IMR-90 (cell line): ENCODE data around the gene ADAM30. TPM values are rescaled to one million over a fixed set of nuclear protein-coding genes. Genes with fewer than 3 reads are reported as not detected.

Experiments
- ATAC-seq: fragments of 200-7000 bp; cut with Tn5 transposase; 2 replicates; pipeline ENCODE4 v1.9.1; 2020; ENCODE audit warnings: low read depth, mild to moderate bottlenecking, moderate library complexity
- BruUV-seq: library from RNA; stranded (reverse); fragments of 400-500 nt; replicated peaks from 2 replicates; lab custom pipeline; 2021; lab: Mats Ljungman, UMichigan
- CTCF ChIA-PET: fragments of 300-600 bp; formaldehyde crosslinking; extraction: SDS; loops from one replicate; lab custom pipeline; 2021; ENCODE audit warnings: antibody characterized with exemption; lab: Yijun Ruan, JAX
- POLR2A ChIA-PET: fragments of 300-600 bp; sonication (Branson Sonifier 250); formaldehyde crosslinking; loops from one replicate; lab custom pipeline; 2022; ENCODE audit warnings: antibody characterized with exemption; ENCODE audit not compliant: unreplicated experiment; lab: Charles Lee
- DNase-seq: peaks from one replicate; pipeline ENCODE4 v3.0.0; 2013
- H2AFZ ChIP-seq: replicated peaks from 2 replicates; pipeline ENCODE3; 2013; ENCODE audit warnings: low read length, mild to moderate bottlenecking; ENCODE audit not compliant: poor library complexity
- H2AK5ac ChIP-seq: 2 replicates; pipeline ENCODE4 v1.6.1; 2013; ENCODE audit warnings: low read depth, low read length, inconsistent platforms
- H2AK9ac ChIP-seq: replicated peaks from 2 replicates; pipeline ENCODE3; 2013; ENCODE audit warnings: mild to moderate bottlenecking, low read depth, low read length, moderate library complexity; ENCODE audit not compliant: poor library complexity
- H2BK120ac ChIP-seq: 2 replicates; pipeline ENCODE4 v1.6.1; 2013; ENCODE audit warnings: low read depth, low read length, inconsistent platforms
- H2BK15ac ChIP-seq: 3 replicates; pipeline ENCODE4 v1.6.1; 2013; ENCODE audit warnings: low read depth, low read length, inconsistent platforms
- H2BK20ac ChIP-seq: 2 replicates; pipeline ENCODE4 v1.6.1; 2013; ENCODE audit warnings: low read depth, mild to moderate bottlenecking, inconsistent platforms, low read length, moderate library complexity
- H2BK5ac ChIP-seq: 2 replicates; pipeline ENCODE4 v1.6.1; 2013; ENCODE audit warnings: mild to moderate bottlenecking, low read depth, low read length, inconsistent platforms; ENCODE audit not compliant: poor library complexity, severe bottlenecking
- H3K14ac ChIP-seq: replicated peaks from 2 replicates; pipeline ENCODE4 v1.6.1; 2013; ENCODE audit warnings: low read depth, low read length, inconsistent platforms
- H3K18ac ChIP-seq: 2 replicates; pipeline ENCODE4 v1.6.1; 2013; ENCODE audit warnings: low read depth, low read length, control low read depth
- H3K23ac ChIP-seq: 2 replicates; pipeline ENCODE4 v1.6.1; 2013; ENCODE audit warnings: low read depth, low read length, inconsistent platforms
- H3K27ac ChIP-seq: 2 replicates; pipeline ENCODE4 v1.5.1; 2013; ENCODE audit warnings: mild to moderate bottlenecking, control low read depth, low read length; ENCODE audit not compliant: insufficient read depth
- H3K27me3 ChIP-seq: 2 replicates; pipeline ENCODE4 v1.6.1; 2013; ENCODE audit warnings: low read length; ENCODE audit not compliant: control insufficient read depth, insufficient read depth
- H3K36me3 ChIP-seq: 2 replicates; pipeline ENCODE4 v1.6.1; 2013; ENCODE audit warnings: low read length, mixed read lengths; ENCODE audit not compliant: control insufficient read depth, insufficient read depth
- H3K4ac ChIP-seq: 2 replicates; pipeline ENCODE4 v1.6.1; 2013; ENCODE audit warnings: low read depth, low read length, inconsistent platforms
- H3K4me1 ChIP-seq: 2 replicates; pipeline ENCODE4 v1.6.1; 2013; ENCODE audit warnings: low read length, mixed read lengths; ENCODE audit not compliant: control insufficient read depth, insufficient read depth
- H3K4me2 ChIP-seq: 2 replicates; pipeline ENCODE4 v1.6.1; 2013; ENCODE audit warnings: low read depth, mild to moderate bottlenecking, control low read depth, low read length, moderate library complexity
- H3K4me3 ChIP-seq: 2 replicates; pipeline ENCODE4 v1.5.1; 2013; ENCODE audit warnings: low read depth, mild to moderate bottlenecking, control low read depth, low read length, moderate library complexity; ENCODE audit not compliant: insufficient read depth
- H3K56ac ChIP-seq: 2 replicates; pipeline ENCODE4 v1.6.1; 2013; ENCODE audit warnings: low read length, inconsistent platforms; ENCODE audit not compliant: insufficient read depth; ENCODE audit errors: extremely low read depth
- H3K79me1 ChIP-seq, 2 experiments: 2 replicates each; pipeline ENCODE4 v1.6.1; 2013; ENCODE audit warnings: low read length in 2 of 2, inconsistent platforms in 1 of 2, low read depth in 1 of 2
- H3K9ac ChIP-seq: 2 replicates; pipeline ENCODE4 v1.6.1; 2013; ENCODE audit warnings: low read depth, low read length, control low read depth
- H3K9me1 ChIP-seq: 2 replicates; pipeline ENCODE4 v1.6.1; 2013; ENCODE audit warnings: low read length, inconsistent platforms; ENCODE audit not compliant: insufficient read depth
- H3K9me3 ChIP-seq: 2 replicates; pipeline ENCODE4 v1.6.1; 2013; ENCODE audit warnings: low read length; ENCODE audit not compliant: control insufficient read depth, insufficient read depth
- H4K20me1 ChIP-seq: 2 replicates; pipeline ENCODE4 v1.6.1; 2013; ENCODE audit warnings: low read length, inconsistent platforms; ENCODE audit not compliant: insufficient read depth
- H4K5ac ChIP-seq: 2 replicates; pipeline ENCODE4 v1.6.1; 2013; ENCODE audit warnings: mild to moderate bottlenecking, low read depth, low read length, control low read depth
- H4K8ac ChIP-seq, 2 experiments: 2 replicates each; pipeline ENCODE4 v1.6.1; 2013; ENCODE audit warnings: low read depth in 2 of 2, low read length in 2 of 2, control low read depth in 1 of 2, inconsistent platforms in 1 of 2
- H4K91ac ChIP-seq: 2 replicates; pipeline ENCODE4 v1.6.1; 2013; ENCODE audit warnings: low read depth, low read length, inconsistent platforms; ENCODE audit not compliant: insufficient read depth
- CTCF ChIP-seq: conservative IDR thresholded peaks from 2 replicates; pipeline ENCODE4 v1.5.1; 2012; ENCODE audit warnings: mild to moderate bottlenecking, low read depth, low read length, improper control_type of control experiment
- RAD21 ChIP-seq: IDR thresholded peaks from 2 replicates; pipeline ENCODE4 v1.6.1; 2012; ENCODE audit warnings: low read length, improper control_type of control experiment
- SMC3 ChIP-seq: fragments of 150-350 bp; IDR thresholded peaks from 2 replicates; pipeline ENCODE4 v1.6.1; 2016; ENCODE audit warnings: low read depth, mild to moderate bottlenecking, antibody characterized with exemption, low read length, moderate library complexity
- WGBS, 2 experiments: methylation state at CpG; one replicate each; pipeline versions ENCODE4 v1.1.5 to v1.1.7; 2013; ENCODE audit warnings: missing lambda C conversion rate in 2 of 2; ENCODE audit not compliant: insufficient read length in 1 of 2; ENCODE audit errors: extremely low coverage in 2 of 2; 5-methylcytosine and 5-hydroxymethylcytosine counted together
- dilution Hi-C: fragments of 300-500 bp; cut with HindIII; formaldehyde crosslinking; loops from one replicate; pipeline ENCODE4 v1.14.3; 2018; ENCODE audit warnings: low sequenced_read_pairs; ENCODE audit not compliant: unreplicated experiment
- in situ Hi-C: fragments of 300-500 bp; cut with MboI; formaldehyde crosslinking; loops from 3 replicates; pipeline ENCODE4 v1.14.3; 2019; ENCODE audit warnings: low sequenced_read_pairs, inconsistent platforms, mixed read lengths
- intact Hi-C: fragments of 100-400 bp; cut with micrococcal nuclease; formaldehyde crosslinking; loops from 2 replicates; pipeline ENCODE4 v1.10.0; 2022
- polyA plus RNA-seq, 3 experiments: library from polyadenylated mRNA; depleted of rRNA; stranded (reverse); fragments of >200 nt; gene quantifications; 2 replicates each; pipeline ENCODE4 v1.2.3, GENCODE V29; 2012; ENCODE audit warnings: low replicate concordance in 1 of 3
- total RNA-seq: library from RNA; depleted of rRNA; stranded (reverse); fragments of >200 nt; gene quantifications from 2 replicates; pipeline ENCODE4 v1.2.3, GENCODE V29; 2012
- TF ChIP-seq, protein P1 (sequence below): fragments of 150-350 bp; IDR thresholded peaks from 2 replicates; pipeline ENCODE4 v1.6.1; 2017; ENCODE audit warnings: mild to moderate bottlenecking, antibody characterized with exemption, low read length, low read depth

Gene ADAM30
- total and polyA plus RNA-seq, 2 of the 4 experiments (the other 2 are of a cell fraction) = not detected

GRCh38 chr1:119885903-119886783, 10.2 kb downstream of the ADAM30 start:
- Histone ChIP-seq H3K23ac (no peak overlapping the region), H2BK120ac (no peak overlapping the region), H3K56ac (no peak overlapping the region), H3K79me1 (no peaks in the 10 kb centered on the region), H2BK15ac (no peak overlapping the region), H2BK5ac (no peak overlapping the region), H2AFZ (peak overlapping the region; percentile 57), H3K9me3 (peaks cover 4% of the 10 kb centered on the region), H2BK20ac (no peak overlapping the region), H3K27me3 (peaks cover 2% of the 10 kb centered on the region; the same call in 1 of the 2 replicates), H3K18ac (no peak overlapping the region), H3K36me3 (no peaks in the 10 kb centered on the region), H2AK9ac (no peak overlapping the region), H4K91ac (no peak overlapping the region), H4K8ac (no peak overlapping the region), H3K9ac (no peak overlapping the region), H2AK5ac (no peak overlapping the region), H3K14ac (no peak overlapping the region), H4K20me1 (no peaks in the 10 kb centered on the region), H3K4me1 (no peaks in the 10 kb centered on the region), H3K4me2 (no peak overlapping the region), H4K5ac (no peak overlapping the region), H3K27ac (no peak overlapping the region), H3K9me1 (no peaks in the 10 kb centered on the region), H3K4me3 (no peak overlapping the region), H3K4ac (no peak overlapping the region)
- dilution Hi-C loops = no loop called here
- BruUV-seq = no TSS peak
- intact Hi-C loops = no loop called here
- TF ChIP-seq RAD21 (peak; percentile 62), CTCF (peak; percentile 61), SMC3 (peak; percentile 60)
- TF ChIP-seq, protein P1, sequence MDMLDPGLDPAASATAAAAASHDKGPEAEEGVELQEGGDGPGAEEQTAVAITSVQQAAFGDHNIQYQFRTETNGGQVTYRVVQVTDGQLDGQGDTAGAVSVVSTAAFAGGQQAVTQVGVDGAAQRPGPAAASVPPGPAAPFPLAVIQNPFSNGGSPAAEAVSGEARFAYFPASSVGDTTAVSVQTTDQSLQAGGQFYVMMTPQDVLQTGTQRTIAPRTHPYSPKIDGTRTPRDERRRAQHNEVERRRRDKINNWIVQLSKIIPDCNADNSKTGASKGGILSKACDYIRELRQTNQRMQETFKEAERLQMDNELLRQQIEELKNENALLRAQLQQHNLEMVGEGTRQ = no peak
- POLR2A ChIA-PET = no interaction called here
- WGBS, 2 experiments = 22% methylated on average over 3 of the region's 11 CpGs; no CpG with 5 or more reads in 1 of the 2 experiments
- CTCF ChIA-PET = interaction anchor here (0.6 to 1.0 kb wide), 2 partner anchors 11 to 97 kb away, joined by 3 to 5 read pairs; no protein-coding TSS in a partner anchor
- in situ Hi-C loops = no loop called here
- DNase-seq (peak; percentile 39), ATAC-seq (peak; percentile 72)
